SK-N-MC (cell line): ENCODE measurements around the gene NHS.
"Not testable (repeated sequence)": the region's sequence is repeated elsewhere in the genome, so short reads cannot be mapped to it uniquely, and the experiment has no call there.

ENCODE experiments used
- DNase-seq: peaks from one replicate; pipeline ENCODE4 v3.0.0-alpha.2; 2011; ENCODE audit warnings: low read depth, low spot score
- H3K27ac ChIP-seq: fragments of 200-600 bp; sonication (generic); 2 replicates; pipeline ENCODE4 v1.5.1; 2016; ENCODE audit warnings: mixed run types
- H3K36me3 ChIP-seq: fragments of 200-600 bp; sonication (generic); 2 replicates; pipeline ENCODE4 v1.6.1; 2017; ENCODE audit warnings: antibody characterized with exemption, low read length, mixed read lengths; ENCODE audit not compliant: insufficient read depth
- H3K4me3 ChIP-seq: fragments of 200-600 bp; sonication (generic); 2 replicates; pipeline ENCODE4 v1.5.1; 2016
- H3K9ac ChIP-seq: fragments of 200-600 bp; sonication (generic); 2 replicates; pipeline ENCODE4 v1.8.0; 2017; ENCODE audit warnings: mixed run types, mixed read lengths; ENCODE audit not compliant: insufficient read length
- H3K9me3 ChIP-seq: fragments of 200-600 bp; sonication (generic); 2 replicates; pipeline ENCODE4 v1.6.1; 2017; ENCODE audit warnings: low read depth, mild to moderate bottlenecking, antibody characterized with exemption, low read length, moderate library complexity, mixed read lengths
- EZH2 ChIP-seq: fragments of 200-600 bp; sonication (generic); IDR thresholded peaks from one replicate; pipeline ENCODE4 v1.6.1; 2017; ENCODE audit warnings: antibody characterized with exemption
- FOXP2 ChIP-seq: optimal IDR thresholded peaks from 2 replicates; pipeline ENCODE3; 2011; ENCODE audit warnings: mild to moderate bottlenecking, moderate library complexity; ENCODE audit not compliant: insufficient read depth; ENCODE audit errors: extremely low read length, control extremely low read depth
- POLR2AphosphoS5 ChIP-seq: IDR thresholded peaks from 2 replicates; pipeline ENCODE4 v1.6.1; 2012; ENCODE audit warnings: mild to moderate bottlenecking, low read depth, low read length, borderline replicate concordance

The NHS gene

DNA sequence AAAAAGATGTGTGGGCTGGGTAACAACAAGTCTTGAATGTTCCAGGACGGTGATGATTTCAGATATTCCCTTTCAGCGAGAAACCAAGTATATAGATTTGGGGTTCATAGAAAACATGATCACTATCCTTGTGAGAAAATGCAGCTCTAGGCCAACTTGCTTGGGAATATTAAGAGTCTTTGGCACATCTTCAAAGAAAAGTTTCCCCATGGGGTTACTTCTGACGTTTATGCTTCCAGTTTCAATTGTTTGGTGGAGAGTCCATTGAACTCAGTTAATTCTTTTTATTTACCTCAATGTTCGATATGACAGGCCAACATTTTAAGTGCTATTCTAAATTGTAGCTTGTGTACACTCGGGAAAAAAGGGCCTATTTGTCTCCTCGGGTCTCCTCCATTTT, 126.7 kb downstream of the NHS start:
- H3K9ac ChIP-seq, result no peak overlapping the region
- H3K27ac ChIP-seq, result no peak overlapping the region
- H3K9me3 ChIP-seq, result no peaks in the 10 kb centered on the region
- DNase-seq, result no peak
- TF ChIP-seq FOXP2, result no peak
- TF ChIP-seq EZH2, result no peak
- no peak for TF ChIP-seq POLR2AphosphoS5
- no peak overlapping the region for H3K4me3 ChIP-seq
- no peaks in the 10 kb centered on the region for H3K36me3 ChIP-seq

DNA sequence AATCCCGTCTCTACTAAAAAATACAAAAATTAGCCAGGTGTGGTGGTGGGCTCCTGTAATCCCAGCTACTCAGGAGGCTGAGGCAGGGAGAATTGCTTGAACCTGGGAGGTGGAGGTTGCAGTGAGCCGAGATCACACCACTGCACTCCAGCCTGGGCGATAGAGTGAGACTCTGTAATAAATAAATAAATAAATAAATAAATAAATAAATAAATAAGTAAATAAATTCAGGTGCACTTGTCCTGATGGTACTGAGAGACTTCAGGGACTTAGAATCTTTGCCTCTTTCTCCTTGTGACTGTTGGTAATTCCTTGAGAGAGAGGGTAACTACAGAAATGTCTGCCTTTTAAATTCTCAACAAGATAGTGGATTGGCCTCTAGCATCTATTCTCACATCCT, 131.4 kb downstream of the NHS start:
- not testable (repeated sequence) for H3K9ac ChIP-seq

DNA sequence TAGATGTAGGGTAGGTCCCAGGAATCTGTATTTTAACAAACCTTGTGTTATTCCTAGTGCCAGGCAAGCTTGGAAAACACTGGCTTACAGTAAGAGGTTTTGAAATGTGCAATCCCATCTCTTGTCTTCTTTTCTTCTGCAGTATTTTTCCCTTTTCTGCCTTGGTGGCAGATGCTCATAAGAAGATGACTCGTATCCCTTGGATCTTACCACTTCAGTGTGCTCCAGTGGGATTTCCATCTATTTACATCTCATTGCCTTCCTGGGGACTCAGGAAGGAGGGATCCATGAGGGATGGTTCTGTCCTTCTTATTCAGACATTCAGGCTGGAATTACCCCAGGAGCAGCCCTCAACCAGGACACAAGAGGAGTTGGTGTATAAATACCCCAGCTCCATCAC, 136.6 kb downstream of the NHS start:
- DNase-seq, result no peak
- H3K36me3 ChIP-seq, result no peaks in the 10 kb centered on the region
- no peak overlapping the region for H3K27ac ChIP-seq
- no peaks in the 10 kb centered on the region for H3K9me3 ChIP-seq
- TF ChIP-seq FOXP2 (no peak), EZH2 (no peak), POLR2AphosphoS5 (no peak)
- no peak overlapping the region for H3K9ac ChIP-seq
- H3K4me3 ChIP-seq, result no peak overlapping the region

More for the DNA sequence above, 131.4 kb downstream of the NHS start:
- DNase-seq, H3K9me3 ChIP-seq, H3K27ac ChIP-seq, H3K4me3 ChIP-seq, H3K36me3 ChIP-seq: not testable (repeated sequence)

DNA sequence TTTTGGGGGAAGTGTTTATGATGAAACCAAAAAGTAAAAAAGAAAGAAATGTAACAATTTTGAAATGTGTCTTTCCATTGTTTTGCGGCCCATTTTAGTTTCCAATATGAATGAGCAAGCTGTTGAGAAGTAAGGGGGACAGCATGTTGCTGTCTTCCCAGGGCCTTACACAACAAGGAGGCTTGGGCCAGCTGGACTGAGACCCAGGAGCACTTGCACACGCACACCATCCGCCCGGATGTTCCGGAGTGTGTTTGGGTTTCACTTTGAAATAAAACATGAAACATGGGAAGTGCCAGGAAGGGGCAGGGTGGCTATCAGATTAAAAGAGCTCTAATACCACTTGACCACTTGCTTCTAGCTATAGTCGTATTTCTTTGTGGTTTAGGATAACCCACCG, 144.4 kb downstream of the NHS start:
- H3K4me3 ChIP-seq, result no peak overlapping the region
- TF ChIP-seq POLR2AphosphoS5 (no peak), EZH2 (no peak), FOXP2 (no peak)
- no peak overlapping the region for H3K27ac ChIP-seq
- no peaks in the 10 kb centered on the region for H3K9me3 ChIP-seq
- no peaks in the 10 kb centered on the region for H3K36me3 ChIP-seq
- no peak overlapping the region for H3K9ac ChIP-seq
- no peak for DNase-seq

DNA sequence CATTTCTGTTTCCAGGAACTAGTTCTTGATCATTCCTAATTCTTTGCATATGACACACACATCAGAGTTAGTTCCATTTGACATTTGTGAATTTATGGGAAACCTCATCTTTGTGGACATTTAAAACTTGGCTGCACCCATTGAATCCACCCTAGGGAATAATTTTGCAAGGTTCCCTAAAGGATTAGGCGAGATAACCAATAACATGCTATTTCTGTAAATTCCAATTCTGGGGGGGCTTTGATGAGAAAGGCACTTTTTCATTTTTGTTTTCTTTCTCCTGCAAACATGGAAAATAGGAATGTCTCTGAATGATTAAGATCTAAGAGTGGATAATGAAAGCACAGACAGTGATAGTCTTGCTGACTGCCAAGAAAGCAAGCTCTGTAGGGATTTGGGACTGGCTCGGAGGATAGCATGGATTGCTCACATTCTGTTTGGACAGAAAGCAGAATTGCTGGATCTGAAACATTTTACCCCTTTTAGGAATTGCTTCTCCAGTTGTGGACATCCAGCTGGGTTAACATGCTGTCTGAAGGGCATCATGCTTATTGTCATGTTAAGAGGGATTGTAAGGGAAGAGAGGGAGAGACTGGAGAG, 145.1 kb downstream of the NHS start:
- Histone ChIP-seq H3K27ac (no peak overlapping the region), H3K9ac (no peak overlapping the region), H3K36me3 (no peaks in the 10 kb centered on the region), H3K4me3 (no peak overlapping the region), H3K9me3 (no peaks in the 10 kb centered on the region)
- TF ChIP-seq POLR2AphosphoS5 (no peak), EZH2 (no peak), FOXP2 (no peak)
- no peak for DNase-seq

DNA sequence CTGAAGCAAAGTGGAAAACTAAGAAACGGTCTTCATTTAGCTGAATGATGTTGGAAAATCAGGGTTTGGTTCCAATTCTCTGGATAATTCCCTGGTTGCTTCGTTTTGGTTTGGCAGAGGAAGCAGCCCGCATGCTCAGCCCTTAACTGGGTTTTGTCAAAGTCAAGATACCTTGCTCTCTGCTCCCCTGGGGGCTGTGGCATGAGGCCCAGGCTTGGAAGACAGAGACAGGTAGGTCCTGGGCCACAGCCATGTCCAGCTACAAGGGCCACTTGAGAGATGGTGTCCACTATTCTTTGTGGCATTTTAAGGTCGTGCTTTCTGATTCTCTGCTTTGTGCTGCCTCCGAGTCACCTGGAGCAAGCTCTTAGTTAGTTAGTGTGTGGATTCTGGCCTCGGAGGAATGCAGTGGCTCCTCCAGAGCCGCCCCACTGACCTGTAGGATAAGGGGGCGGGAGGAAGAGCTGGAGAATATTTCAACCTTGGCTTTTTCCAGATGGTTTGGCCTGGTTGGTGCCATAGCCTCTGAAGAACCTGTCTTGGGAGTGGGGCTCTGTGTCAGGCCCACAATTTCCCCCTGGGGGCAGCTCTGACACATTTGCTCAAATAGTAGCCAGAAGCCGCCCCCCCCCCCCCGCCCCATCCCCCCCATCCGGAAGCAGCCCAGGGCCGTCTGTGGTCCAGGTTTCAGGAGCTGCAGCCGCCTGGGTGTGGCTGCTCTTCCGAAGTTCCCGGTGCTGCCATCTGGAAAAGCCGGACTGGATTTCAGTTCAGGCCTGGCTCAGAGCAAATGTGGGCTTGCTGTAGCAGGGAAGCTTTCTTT, 147.1 kb downstream of the NHS start:
- Histone ChIP-seq H3K9me3 (no peaks in the 10 kb centered on the region), H3K9ac (no peak overlapping the region), H3K27ac (no peak overlapping the region), H3K4me3 (no peak overlapping the region), H3K36me3 (no peaks in the 10 kb centered on the region)
- no peak for TF ChIP-seq EZH2
- TF ChIP-seq POLR2AphosphoS5, result no peak
- no peak for TF ChIP-seq FOXP2
- DNase-seq, result no peak

DNA sequence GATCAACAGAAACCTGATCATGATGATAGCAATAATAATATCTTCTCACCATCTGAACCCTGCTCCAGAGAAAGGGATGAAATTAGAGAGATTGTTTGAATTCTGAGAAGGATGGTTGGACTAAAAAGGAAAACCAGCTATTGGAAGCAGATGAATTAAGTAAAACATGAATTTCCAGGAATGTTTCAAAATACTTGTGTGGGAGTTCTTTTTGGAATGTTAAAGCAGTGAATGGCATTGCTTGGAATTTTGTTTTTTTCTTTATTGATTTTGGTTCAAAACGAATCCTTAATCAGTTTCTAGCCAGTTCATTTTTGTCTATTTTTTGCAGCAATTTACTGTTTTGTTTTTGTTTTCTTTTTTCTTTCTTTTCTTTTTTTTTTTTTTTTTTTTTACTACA, 150.3 kb downstream of the NHS start:
- Histone ChIP-seq H3K27ac (no peak overlapping the region), H3K4me3 (no peak overlapping the region), H3K36me3 (no peaks in the 10 kb centered on the region), H3K9ac (no peak overlapping the region), H3K9me3 (no peaks in the 10 kb centered on the region)
- no peak for TF ChIP-seq FOXP2
- DNase-seq, result no peak

DNA sequence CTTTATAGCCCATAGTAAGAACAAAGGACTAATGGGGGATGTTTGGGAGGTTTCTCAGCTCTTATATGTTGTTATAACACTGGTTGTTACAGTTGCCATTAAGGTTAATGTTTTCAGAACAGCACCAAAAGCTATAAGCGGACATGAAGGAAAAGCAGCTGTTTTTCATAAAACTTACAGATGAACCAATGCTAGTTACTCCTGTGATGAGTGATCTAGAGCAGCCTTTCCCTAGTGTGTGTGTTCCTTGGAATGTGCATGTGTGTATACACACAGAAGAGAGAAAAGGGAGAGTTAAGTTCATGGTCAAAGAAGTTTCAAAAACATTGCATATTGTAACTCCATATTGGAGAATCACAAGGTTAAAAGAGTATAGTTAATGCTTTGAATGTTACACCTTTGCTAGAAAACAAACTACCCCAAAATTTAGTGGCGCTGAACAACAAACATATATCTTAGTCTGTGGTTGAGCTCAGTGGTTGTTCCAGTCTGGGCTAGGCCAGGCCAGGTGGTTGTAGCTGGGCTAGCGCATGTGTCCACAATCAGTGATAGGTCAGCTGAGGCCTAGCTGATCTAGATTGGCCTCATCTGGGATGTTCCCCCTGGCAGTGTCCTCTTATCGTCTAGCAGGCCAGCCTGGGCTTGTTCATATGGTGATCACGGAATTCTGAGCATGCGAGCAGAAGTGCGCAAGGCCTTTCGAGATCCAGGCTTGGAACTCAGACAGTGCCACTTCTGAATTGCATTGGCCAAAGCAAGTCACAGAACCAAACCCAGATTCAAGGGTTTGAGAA, 151.0 kb downstream of the NHS start:
- Histone ChIP-seq H3K27ac (no peak overlapping the region), H3K4me3 (no peak overlapping the region), H3K9me3 (no peaks in the 10 kb centered on the region), H3K36me3 (no peaks in the 10 kb centered on the region), H3K9ac (no peak overlapping the region)
- TF ChIP-seq POLR2AphosphoS5 (no peak), FOXP2 (no peak), EZH2 (no peak)
- DNase-seq, result no peak
